Measurements from ENCODE around the gene AMPD2.

DNA sequence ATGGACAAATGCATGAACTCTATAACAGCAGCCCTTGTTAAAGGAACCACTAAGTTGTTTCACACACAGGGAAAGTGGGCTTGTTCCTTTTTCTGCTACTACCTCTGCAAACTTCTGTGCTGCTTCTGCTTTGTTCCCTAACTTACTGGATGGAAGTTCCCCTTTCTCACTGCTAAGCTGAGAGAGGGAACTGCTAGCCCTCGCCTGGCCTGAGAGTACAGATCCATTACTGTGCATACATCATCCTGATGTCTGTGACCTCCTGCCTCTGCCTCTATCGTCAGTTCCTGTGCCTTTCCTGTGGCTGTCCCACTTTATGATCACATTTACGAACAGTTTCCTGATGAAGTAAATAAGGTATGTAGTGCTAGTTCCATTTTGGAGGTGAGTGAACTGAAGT, 3.8 kb upstream of the AMPD2 start:
- no peak for TF ChIP-seq CTCF (IDR thresholded peaks at IDR 0.05; ENCODE audit: low read depth, low read length, missing input control)
- no peak for TF ChIP-seq RAD21 (IDR thresholded peaks at IDR 0.05)
- TF ChIP-seq EGR1 (IDR thresholded peaks at IDR 0.05; ENCODE audit: low read depth in 2 of 2): no peak
- TF ChIP-seq MAX (IDR thresholded peaks at IDR 0.05): no peak
- no peak for TF ChIP-seq NR2F2 (IDR thresholded peaks at IDR 0.05)
- no peak for TF ChIP-seq FOXA2 (IDR thresholded peaks at IDR 0.05)
- TF ChIP-seq TAF1 (conservative IDR thresholded peaks at IDR 0.05): peak; percentile 26
- no peak for TF ChIP-seq JUND (IDR thresholded peaks at IDR 0.05)

Measured in liver (tissue), 3 donors.